MM.1S (cell line): ENCODE measurements around the gene MEGF8.

Experiments used
- EZH2phosphoT487 ChIP-seq: fragments of 300-600 bp; sonication (generic); IDR thresholded peaks from 2 replicates; pipeline ENCODE4 v1.6.1; 2018; ENCODE audit warnings: antibody characterized with exemption, low read length
- TF ChIP-seq, protein P1 (sequence below): fragments of 300-600 bp; sonication (generic); IDR thresholded peaks from 2 replicates; pipeline ENCODE4 v1.5.1; 2016; ENCODE audit warnings: antibody characterized with exemption, low read length, mixed read lengths

DNA sequence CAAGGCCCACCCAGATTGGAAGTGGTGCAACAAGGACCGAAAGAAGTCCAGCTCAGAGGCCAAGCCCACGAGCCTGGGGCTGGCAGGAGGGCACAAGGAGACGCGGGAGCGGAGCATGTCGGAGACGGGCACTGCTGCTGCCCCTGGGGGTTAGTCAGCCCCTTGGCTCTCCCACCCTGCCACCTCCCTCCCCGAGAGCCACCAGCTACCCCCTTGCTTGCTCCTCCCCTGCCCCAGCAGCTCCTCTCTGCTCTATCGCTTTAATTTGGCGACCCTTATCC is 37.7 kb upstream of the MEGF8 start:
- TF ChIP-seq, protein P1, sequence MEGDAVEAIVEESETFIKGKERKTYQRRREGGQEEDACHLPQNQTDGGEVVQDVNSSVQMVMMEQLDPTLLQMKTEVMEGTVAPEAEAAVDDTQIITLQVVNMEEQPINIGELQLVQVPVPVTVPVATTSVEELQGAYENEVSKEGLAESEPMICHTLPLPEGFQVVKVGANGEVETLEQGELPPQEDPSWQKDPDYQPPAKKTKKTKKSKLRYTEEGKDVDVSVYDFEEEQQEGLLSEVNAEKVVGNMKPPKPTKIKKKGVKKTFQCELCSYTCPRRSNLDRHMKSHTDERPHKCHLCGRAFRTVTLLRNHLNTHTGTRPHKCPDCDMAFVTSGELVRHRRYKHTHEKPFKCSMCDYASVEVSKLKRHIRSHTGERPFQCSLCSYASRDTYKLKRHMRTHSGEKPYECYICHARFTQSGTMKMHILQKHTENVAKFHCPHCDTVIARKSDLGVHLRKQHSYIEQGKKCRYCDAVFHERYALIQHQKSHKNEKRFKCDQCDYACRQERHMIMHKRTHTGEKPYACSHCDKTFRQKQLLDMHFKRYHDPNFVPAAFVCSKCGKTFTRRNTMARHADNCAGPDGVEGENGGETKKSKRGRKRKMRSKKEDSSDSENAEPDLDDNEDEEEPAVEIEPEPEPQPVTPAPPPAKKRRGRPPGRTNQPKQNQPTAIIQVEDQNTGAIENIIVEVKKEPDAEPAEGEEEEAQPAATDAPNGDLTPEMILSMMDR = no peak
- no peak for TF ChIP-seq EZH2phosphoT487
